SK-N-MC (cell line): ENCODE data around the gene DLX6.

Source experiments
- DNase-seq: peaks from one replicate; pipeline ENCODE4 v3.0.0-alpha.2; 2011; ENCODE audit warnings: low read depth, low spot score
- H3K27ac ChIP-seq: fragments of 200-600 bp; sonication (generic); 2 replicates; pipeline ENCODE4 v1.5.1; 2016; ENCODE audit warnings: mixed run types
- H3K36me3 ChIP-seq: fragments of 200-600 bp; sonication (generic); 2 replicates; pipeline ENCODE4 v1.6.1; 2017; ENCODE audit warnings: antibody characterized with exemption, low read length, mixed read lengths; ENCODE audit not compliant: insufficient read depth
- H3K4me3 ChIP-seq: fragments of 200-600 bp; sonication (generic); 2 replicates; pipeline ENCODE4 v1.5.1; 2016
- H3K9ac ChIP-seq: fragments of 200-600 bp; sonication (generic); 2 replicates; pipeline ENCODE4 v1.8.0; 2017; ENCODE audit warnings: mixed run types, mixed read lengths; ENCODE audit not compliant: insufficient read length
- H3K9me3 ChIP-seq: fragments of 200-600 bp; sonication (generic); 2 replicates; pipeline ENCODE4 v1.6.1; 2017; ENCODE audit warnings: low read depth, mild to moderate bottlenecking, antibody characterized with exemption, low read length, moderate library complexity, mixed read lengths
- EZH2 ChIP-seq: fragments of 200-600 bp; sonication (generic); IDR thresholded peaks from one replicate; pipeline ENCODE4 v1.6.1; 2017; ENCODE audit warnings: antibody characterized with exemption
- FOXP2 ChIP-seq: optimal IDR thresholded peaks from 2 replicates; pipeline ENCODE3; 2011; ENCODE audit warnings: mild to moderate bottlenecking, moderate library complexity; ENCODE audit not compliant: insufficient read depth; ENCODE audit errors: extremely low read length, control extremely low read depth
- POLR2AphosphoS5 ChIP-seq: IDR thresholded peaks from 2 replicates; pipeline ENCODE4 v1.6.1; 2012; ENCODE audit warnings: mild to moderate bottlenecking, low read depth, low read length, borderline replicate concordance

Gene DLX6

DNA sequence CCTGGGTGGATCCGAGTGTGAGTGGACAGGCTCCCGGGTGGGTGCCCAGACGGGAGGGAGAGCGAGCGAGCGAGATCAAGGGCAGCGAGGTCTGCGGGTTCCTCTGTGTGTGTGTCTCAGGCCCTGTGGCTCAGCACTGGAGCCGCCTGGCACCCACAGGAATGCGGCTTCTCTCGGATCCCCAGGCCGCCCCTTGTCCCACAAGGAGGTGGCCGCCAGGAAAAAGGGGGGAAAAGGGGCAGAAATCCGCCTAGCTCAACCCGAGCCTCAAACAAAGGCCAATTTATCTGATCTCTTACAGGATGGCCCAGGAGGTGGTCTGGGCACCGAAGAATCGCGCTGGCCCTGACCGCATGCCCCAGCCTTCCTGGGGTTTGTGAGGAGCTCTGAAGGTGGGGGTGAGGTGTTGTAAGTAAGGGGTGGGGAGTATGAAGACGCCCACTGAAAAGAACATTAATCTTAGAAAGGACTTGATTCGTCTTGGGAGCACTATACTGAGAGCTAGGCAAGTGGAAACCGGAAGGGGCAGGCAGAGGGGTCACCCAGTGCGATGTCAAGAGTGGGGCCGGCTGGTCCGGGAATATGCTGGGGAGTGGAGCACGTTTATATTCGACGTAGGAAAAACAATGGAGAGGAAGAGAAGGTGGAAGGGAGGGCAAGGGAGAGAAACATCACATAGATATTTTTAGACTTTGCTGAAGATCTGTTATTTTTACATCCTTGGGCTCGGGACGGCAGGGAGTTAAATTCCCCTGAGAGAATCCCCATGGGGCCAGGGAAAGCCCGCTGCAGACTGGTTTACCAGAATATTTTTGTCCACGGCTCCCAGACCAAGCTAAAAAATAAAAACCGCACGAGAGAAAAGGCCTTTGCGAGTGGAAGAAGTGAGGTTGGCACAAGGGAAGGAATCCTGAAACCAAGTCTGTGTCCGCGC lies 12.1 kb downstream of the DLX6 start:
- no peaks in the 10 kb centered on the region; the same call in 1 of the 2 replicates for H3K36me3 ChIP-seq
- H3K9me3 ChIP-seq = no peaks in the 10 kb centered on the region
- DNase-seq = no peak
- TF ChIP-seq EZH2 = no peak
- TF ChIP-seq FOXP2 = no peak
- TF ChIP-seq POLR2AphosphoS5 = no peak
- no peak overlapping the region for H3K27ac ChIP-seq
- no peak overlapping the region for H3K4me3 ChIP-seq
- no peak overlapping the region for H3K9ac ChIP-seq

- no peak for DNase-seq
- Histone ChIP-seq H3K4me3 (no peak overlapping the region), H3K27ac (no peak overlapping the region), H3K9ac (no peak overlapping the region), H3K36me3 (no peaks in the 10 kb centered on the region; the same call in 1 of the 2 replicates), H3K9me3 (no peaks in the 10 kb centered on the region)
- TF ChIP-seq FOXP2 (no peak), EZH2 (no peak), POLR2AphosphoS5 (no peak)
These were observed 12.8 kb downstream of the DLX6 start for GRCh38 chr7:97018126-97018601.

DNA sequence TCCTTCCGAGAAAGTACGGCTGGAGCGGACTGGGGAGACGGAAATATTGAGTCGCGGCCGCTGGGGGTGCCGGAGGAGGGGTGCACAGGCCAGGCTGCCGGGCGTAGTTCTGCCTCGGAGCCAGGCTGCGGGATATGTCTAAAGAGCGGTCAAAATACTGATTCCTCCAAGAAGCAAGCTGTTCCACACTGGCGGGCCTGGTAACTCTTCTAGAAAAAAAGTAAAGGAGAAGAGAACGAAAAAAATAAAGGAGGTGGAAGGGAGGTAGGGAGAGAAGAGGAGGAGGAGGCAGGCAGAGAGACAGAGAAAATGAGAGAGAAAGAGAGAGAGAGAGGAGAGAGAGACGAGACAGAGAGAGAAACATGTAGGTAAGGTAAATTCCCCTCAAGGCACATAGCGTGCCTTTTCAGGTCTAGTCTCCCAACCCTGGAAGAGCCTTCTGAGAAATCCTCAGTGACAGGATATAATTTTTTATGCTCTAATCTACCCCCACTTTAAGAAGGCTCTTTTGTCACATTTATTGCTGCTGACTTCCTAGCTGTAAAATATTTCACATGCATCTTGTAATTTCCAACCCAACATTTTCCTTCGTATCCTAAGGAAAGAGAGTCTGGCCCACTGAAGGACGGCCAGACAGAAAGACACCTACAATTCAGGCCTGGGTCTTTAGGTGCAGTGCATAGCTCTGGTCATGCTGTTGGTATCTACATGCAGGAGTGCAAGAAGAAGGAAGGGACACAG lies 13.6 kb downstream of the DLX6 start:
- Histone ChIP-seq H3K9me3 (no peaks in the 10 kb centered on the region), H3K36me3 (no peaks in the 10 kb centered on the region; the same call in 1 of the 2 replicates), H3K4me3 (no peak overlapping the region), H3K9ac (no peak overlapping the region), H3K27ac (no peak overlapping the region)
- no peak for DNase-seq
- no peak for TF ChIP-seq POLR2AphosphoS5
- TF ChIP-seq FOXP2 = no peak
- no peak for TF ChIP-seq EZH2

- Histone ChIP-seq H3K9ac (no peak overlapping the region), H3K36me3 (no peaks in the 10 kb centered on the region; the same call in 1 of the 2 replicates), H3K4me3 (no peak overlapping the region), H3K27ac (no peak overlapping the region), H3K9me3 (no peaks in the 10 kb centered on the region)
- no peak for DNase-seq
- no peak for TF ChIP-seq FOXP2
- TF ChIP-seq EZH2 = no peak
- TF ChIP-seq POLR2AphosphoS5 = no peak
These were observed 14.4 kb downstream of the DLX6 start for GRCh38 chr7:97019710-97020225.

DNA sequence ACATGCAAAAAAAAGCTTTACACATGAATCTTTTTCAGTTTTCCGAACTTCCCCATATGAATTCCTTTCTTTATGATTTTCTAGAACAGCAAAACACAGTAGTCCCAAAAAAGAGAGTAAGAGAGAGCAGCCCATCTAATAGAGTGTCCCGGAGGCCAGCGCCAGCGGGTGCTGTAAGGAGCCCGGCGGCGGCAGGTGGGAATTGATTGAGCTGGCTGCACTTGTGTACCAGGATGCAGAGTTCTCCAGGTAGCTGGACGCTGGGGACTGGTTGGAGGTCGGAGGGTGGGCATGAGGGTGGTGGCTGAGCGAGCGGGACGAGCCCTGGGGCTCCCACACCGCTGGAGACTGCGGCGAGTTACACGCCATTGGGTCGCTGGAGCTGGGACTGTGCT lies 15.2 kb downstream of the DLX6 start:
- Histone ChIP-seq H3K4me3 (no peak overlapping the region), H3K9me3 (no peaks in the 10 kb centered on the region), H3K9ac (no peak overlapping the region), H3K36me3 (no peaks in the 10 kb centered on the region; the same call in 1 of the 2 replicates), H3K27ac (no peak overlapping the region)
- TF ChIP-seq FOXP2 (no peak), EZH2 (no peak), POLR2AphosphoS5 (no peak)
- DNase-seq = no peak

- Histone ChIP-seq H3K9ac (no peak overlapping the region), H3K4me3 (no peak overlapping the region), H3K36me3 (no peaks in the 10 kb centered on the region; the same call in 1 of the 2 replicates), H3K9me3 (no peaks in the 10 kb centered on the region), H3K27ac (no peak overlapping the region)
- TF ChIP-seq FOXP2 = no peak
- no peak for TF ChIP-seq EZH2
- no peak for TF ChIP-seq POLR2AphosphoS5
- no peak for DNase-seq
These were observed 15.8 kb downstream of the DLX6 start for GRCh38 chr7:97020996-97021746.

DNA sequence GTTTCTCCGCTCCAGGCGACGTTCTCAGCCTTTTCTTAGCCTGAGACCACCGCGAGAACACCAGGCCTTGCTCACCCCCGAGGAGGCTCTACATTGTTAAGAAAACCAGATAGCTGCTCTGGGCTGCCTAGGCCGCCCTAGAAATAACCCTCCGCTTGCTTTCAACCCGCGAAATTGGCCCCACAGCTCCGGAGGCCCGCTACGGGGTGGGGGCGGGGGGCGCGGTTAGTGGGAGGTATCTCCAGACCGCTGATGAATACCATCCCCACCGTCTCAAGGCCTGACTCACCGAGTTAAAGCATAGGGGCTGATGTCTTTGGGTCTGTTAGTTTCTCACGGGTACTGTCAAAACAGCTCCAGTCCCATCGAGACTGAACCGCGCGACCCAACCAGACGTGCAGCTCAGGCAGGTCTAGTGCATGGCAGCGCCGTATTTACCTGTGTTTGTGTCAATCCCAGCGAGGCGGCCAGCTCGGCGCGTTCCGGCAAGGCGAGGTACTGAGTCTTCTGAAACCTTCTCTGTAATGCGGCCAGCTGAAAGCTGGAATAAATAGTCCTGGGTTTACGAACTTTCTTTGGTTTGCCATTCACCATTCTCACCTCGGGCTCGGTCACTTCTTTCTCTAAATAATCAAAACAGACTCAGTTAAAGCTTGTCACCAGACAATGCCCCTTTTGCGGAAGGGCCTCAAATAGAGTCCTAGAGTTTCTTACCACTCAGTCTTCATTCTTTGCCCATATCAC lies 16.6 kb downstream of the DLX6 start:
- no peak overlapping the region for H3K4me3 ChIP-seq
- H3K27ac ChIP-seq = no peak overlapping the region
- TF ChIP-seq POLR2AphosphoS5 (no peak), EZH2 (no peak), FOXP2 (no peak)
- H3K9ac ChIP-seq = no peak overlapping the region
- H3K36me3 ChIP-seq = no peaks in the 10 kb centered on the region; the same call in 1 of the 2 replicates
- no peak for DNase-seq
- no peaks in the 10 kb centered on the region for H3K9me3 ChIP-seq
